ENCODE results near the gene KIF17. TPM values are rescaled to one million over a fixed set of nuclear protein-coding genes. Genes with fewer than 3 reads are reported as not detected.

Gene KIF17
- total and polyA plus RNA-seq, 2 of the 8 experiments (the other 6 are each of a cell fraction or from before 2014, with no cell fraction given) = 6.9 to 10.4 TPM

- H3K9ac ChIP-seq (replicated peaks in 1 of 4; ENCODE audit: extremely low read depth in 1 of 4, low read depth in 3 of 4, low read length in 3 of 4) = no peak overlapping the region
- CTCF ChIA-PET (ENCODE audit: partially characterized antibody) = interaction anchor here (0.6 to 8.9 kb wide), 6 partner anchors 9 to 234 kb away, joined by 3 to 82 read pairs (median 3); no protein-coding TSS in a partner anchor
- no peaks in the 10 kb centered on the region for H3K36me3 ChIP-seq (ENCODE audit: control insufficient read depth in 2 of 4, insufficient read depth in 4 of 4, low read length in 3 of 4)
- H3K4ac ChIP-seq (replicated peaks; ENCODE audit: insufficient read length, low read depth, low read length) = no peak overlapping the region
- peaks cover 0 to 5% of the 10 kb centered on the region in 2 experiments for H4K20me1 ChIP-seq (replicated peaks in 1 of 2; ENCODE audit: control insufficient read depth in 1 of 2, insufficient read depth in 2 of 2, low read length in 2 of 2)
- H3K23me2 ChIP-seq (ENCODE audit: low read depth, low read length) = no peaks in the 10 kb centered on the region
- peaks cover 0 to 2% (median 0%) of the 10 kb centered on the region in 4 experiments; a peak in 3 of 7 replicates for H3K27me3 ChIP-seq (replicated peaks in 1 of 4; ENCODE audit: control insufficient read depth in 3 of 4, extremely low read depth in 1 of 4, insufficient read depth in 3 of 4, low read length in 3 of 4)
- no peak overlapping the region for H2BK5ac ChIP-seq (ENCODE audit: low read depth, low read length)
- no peak overlapping the region for H2BK120ac ChIP-seq (replicated peaks; ENCODE audit: low read depth, low read length)
- H3K4me2 ChIP-seq (ENCODE audit: insufficient read depth in 1 of 2, low read depth in 2 of 2, low read length in 2 of 2) = no peak overlapping the region
- H3K18ac ChIP-seq (ENCODE audit: extremely low read depth, low read length) = no peak overlapping the region
- H4K5ac ChIP-seq (ENCODE audit: insufficient read length, low read depth, low read length) = no peak overlapping the region
- H3K4me3 ChIP-seq (ENCODE audit: extremely low read depth in 1 of 4, insufficient read depth in 2 of 4, low read depth in 3 of 4, low read length in 4 of 4) = no peak overlapping the region
- H2AK5ac ChIP-seq (ENCODE audit: low read depth, low read length) = no peak overlapping the region
- no peak overlapping the region for H3K56ac ChIP-seq (replicated peaks; ENCODE audit: insufficient read length, low read depth, low read length)
- H3K9me3 ChIP-seq (ENCODE audit: insufficient read depth in 2 of 2, low read depth in 1 of 2, low read length in 1 of 2) = no peaks in the 10 kb centered on the region
- DNase-seq (ENCODE audit: low read depth in 1 of 2, low spot score in 2 of 2) (no peak), FAIRE-seq (no peak)
- POLR2A ChIA-PET (ENCODE audit: partially characterized antibody) = interaction anchor here (0.6 to 1.2 kb wide), 4 partner anchors 9 to 67 kb away, joined by 3 to 4 read pairs (median 3); no protein-coding TSS in a partner anchor
- no peak overlapping the region for H2BK12ac ChIP-seq (ENCODE audit: low read depth, low read length)
- no peak overlapping the region for H3K14ac ChIP-seq (ENCODE audit: insufficient read length)
- H3K27ac ChIP-seq (ENCODE audit: low read depth, low read length) = no peak overlapping the region
- H4K8ac ChIP-seq (ENCODE audit: extremely low read depth, insufficient read depth, low read length) = peak overlapping the region; percentile 18
- peaks cover 0 to 25% (median 21%) of the 10 kb centered on the region in 4 experiments; a peak in 6 of 7 replicates for H3K4me1 ChIP-seq (replicated peaks in 1 of 4; ENCODE audit: control insufficient read depth in 3 of 4, insufficient read depth in 4 of 4, low read length in 3 of 4)
- H3K79me1 ChIP-seq (ENCODE audit: low read depth, low read length) = no peaks in the 10 kb centered on the region
- no peak overlapping the region for H2BK15ac ChIP-seq (ENCODE audit: low read length)
- no peak overlapping the region for H3K23ac ChIP-seq (ENCODE audit: insufficient read length)
- H3K79me2 ChIP-seq (ENCODE audit: control insufficient read depth in 1 of 2, insufficient read depth in 2 of 2, low read length in 2 of 2) = no peaks in the 10 kb centered on the region; a peak in 1 of 4 replicates
- no peak overlapping the region for H2AFZ ChIP-seq (ENCODE audit: low read length)
- H2BK20ac ChIP-seq (ENCODE audit: low read length) = no peak overlapping the region
- WGBS, 2 experiments (ENCODE audit: extremely low coverage in 1 of 2, insufficient coverage in 1 of 2, insufficient read length in 1 of 2, insufficient replicate concordance in 2 of 2, low coverage in 1 of 2, low lambda C conversion rate in 2 of 2, missing lambda C conversion rate in 1 of 2) = 92% methylated on average over 17 of the region's 17 CpGs; no CpG with 5 or more reads in 1 of the 2 experiments
- no peak overlapping the region for H4K91ac ChIP-seq (replicated peaks; ENCODE audit: insufficient read length, low read length)
- TF ChIP-seq, protein P1, sequence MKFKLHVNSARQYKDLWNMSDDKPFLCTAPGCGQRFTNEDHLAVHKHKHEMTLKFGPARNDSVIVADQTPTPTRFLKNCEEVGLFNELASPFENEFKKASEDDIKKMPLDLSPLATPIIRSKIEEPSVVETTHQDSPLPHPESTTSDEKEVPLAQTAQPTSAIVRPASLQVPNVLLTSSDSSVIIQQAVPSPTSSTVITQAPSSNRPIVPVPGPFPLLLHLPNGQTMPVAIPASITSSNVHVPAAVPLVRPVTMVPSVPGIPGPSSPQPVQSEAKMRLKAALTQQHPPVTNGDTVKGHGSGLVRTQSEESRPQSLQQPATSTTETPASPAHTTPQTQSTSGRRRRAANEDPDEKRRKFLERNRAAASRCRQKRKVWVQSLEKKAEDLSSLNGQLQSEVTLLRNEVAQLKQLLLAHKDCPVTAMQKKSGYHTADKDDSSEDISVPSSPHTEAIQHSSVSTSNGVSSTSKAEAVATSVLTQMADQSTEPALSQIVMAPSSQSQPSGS (IDR thresholded peaks at IDR 0.05; ENCODE audit: low read length) = no peak
- TF ChIP-seq SIN3A (conservative IDR thresholded peaks at IDR 0.05 in 1 of 2, IDR thresholded peaks at IDR 0.05 in 1 of 2; ENCODE audit: low read depth in 1 of 2, low read length in 2 of 2) (no peak), SP2 (IDR thresholded peaks at IDR 0.05; ENCODE audit: low read length) (no peak), BRCA1 (IDR thresholded peaks at IDR 0.05; ENCODE audit: low read depth, low read length) (no peak), HDAC2 (IDR thresholded peaks at IDR 0.05; ENCODE audit: borderline replicate concordance in 1 of 2, low read depth in 2 of 2, low read length in 2 of 2) (no peak), TAF7 (optimal IDR thresholded peaks at IDR 0.05; ENCODE audit: borderline replicate concordance, low read depth, low read length) (no peak), FOSL1 (IDR thresholded peaks at IDR 0.05; ENCODE audit: insufficient read depth, low read depth, low read length) (no peak), TAF1 (IDR thresholded peaks at IDR 0.05; ENCODE audit: low read depth, low read length) (no peak), EZH2 (IDR thresholded peaks at IDR 0.05; ENCODE audit: low read depth, low read length, severe bottlenecking) (no peak)
Measured at GRCh38 chr1:20724364-20725188, 6.8 kb upstream of the KIF17 start.
